Measurements from ENCODE around the gene TMPO.

GRCh38 chr12:98549371-98550110, 34.2 kb downstream of the TMPO start:
- TF ChIP-seq NFIC (IDR thresholded peaks at IDR 0.05; ENCODE audit: borderline replicate concordance), result no peak
- TF ChIP-seq CTCF (IDR thresholded peaks at IDR 0.05), result no peak
- no peak for TF ChIP-seq NRF1 (IDR thresholded peaks at IDR 0.05; ENCODE audit: low read depth, low read length)
- no peak for TF ChIP-seq EZH2phosphoT487 (IDR thresholded peaks at IDR 0.05; ENCODE audit: borderline replicate concordance, low read depth)
- TF ChIP-seq, protein P1, sequence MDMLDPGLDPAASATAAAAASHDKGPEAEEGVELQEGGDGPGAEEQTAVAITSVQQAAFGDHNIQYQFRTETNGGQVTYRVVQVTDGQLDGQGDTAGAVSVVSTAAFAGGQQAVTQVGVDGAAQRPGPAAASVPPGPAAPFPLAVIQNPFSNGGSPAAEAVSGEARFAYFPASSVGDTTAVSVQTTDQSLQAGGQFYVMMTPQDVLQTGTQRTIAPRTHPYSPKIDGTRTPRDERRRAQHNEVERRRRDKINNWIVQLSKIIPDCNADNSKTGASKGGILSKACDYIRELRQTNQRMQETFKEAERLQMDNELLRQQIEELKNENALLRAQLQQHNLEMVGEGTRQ (IDR thresholded peaks at IDR 0.05; ENCODE audit: borderline replicate concordance, low read depth, low read length), result no peak
- TF ChIP-seq RXRA (IDR thresholded peaks at IDR 0.05; ENCODE audit: borderline replicate concordance, low read depth), result no peak
- no peak for TF ChIP-seq TAF1 (IDR thresholded peaks at IDR 0.05; ENCODE audit: borderline replicate concordance, low read depth, low read length)
- TF ChIP-seq ELF1 (IDR thresholded peaks at IDR 0.05), result no peak
- TF ChIP-seq, protein P2, sequence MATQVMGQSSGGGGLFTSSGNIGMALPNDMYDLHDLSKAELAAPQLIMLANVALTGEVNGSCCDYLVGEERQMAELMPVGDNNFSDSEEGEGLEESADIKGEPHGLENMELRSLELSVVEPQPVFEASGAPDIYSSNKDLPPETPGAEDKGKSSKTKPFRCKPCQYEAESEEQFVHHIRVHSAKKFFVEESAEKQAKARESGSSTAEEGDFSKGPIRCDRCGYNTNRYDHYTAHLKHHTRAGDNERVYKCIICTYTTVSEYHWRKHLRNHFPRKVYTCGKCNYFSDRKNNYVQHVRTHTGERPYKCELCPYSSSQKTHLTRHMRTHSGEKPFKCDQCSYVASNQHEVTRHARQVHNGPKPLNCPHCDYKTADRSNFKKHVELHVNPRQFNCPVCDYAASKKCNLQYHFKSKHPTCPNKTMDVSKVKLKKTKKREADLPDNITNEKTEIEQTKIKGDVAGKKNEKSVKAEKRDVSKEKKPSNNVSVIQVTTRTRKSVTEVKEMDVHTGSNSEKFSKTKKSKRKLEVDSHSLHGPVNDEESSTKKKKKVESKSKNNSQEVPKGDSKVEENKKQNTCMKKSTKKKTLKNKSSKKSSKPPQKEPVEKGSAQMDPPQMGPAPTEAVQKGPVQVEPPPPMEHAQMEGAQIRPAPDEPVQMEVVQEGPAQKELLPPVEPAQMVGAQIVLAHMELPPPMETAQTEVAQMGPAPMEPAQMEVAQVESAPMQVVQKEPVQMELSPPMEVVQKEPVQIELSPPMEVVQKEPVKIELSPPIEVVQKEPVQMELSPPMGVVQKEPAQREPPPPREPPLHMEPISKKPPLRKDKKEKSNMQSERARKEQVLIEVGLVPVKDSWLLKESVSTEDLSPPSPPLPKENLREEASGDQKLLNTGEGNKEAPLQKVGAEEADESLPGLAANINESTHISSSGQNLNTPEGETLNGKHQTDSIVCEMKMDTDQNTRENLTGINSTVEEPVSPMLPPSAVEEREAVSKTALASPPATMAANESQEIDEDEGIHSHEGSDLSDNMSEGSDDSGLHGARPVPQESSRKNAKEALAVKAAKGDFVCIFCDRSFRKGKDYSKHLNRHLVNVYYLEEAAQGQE (IDR thresholded peaks at IDR 0.05; ENCODE audit: low read depth, low read length), result no peak
- TF ChIP-seq SMC3 (IDR thresholded peaks at IDR 0.05; ENCODE audit: low read depth, low read length), result no peak
- no peak for TF ChIP-seq FOXM1 (IDR thresholded peaks at IDR 0.05; ENCODE audit: low read depth)
- TF ChIP-seq POLR2AphosphoS5 (IDR thresholded peaks at IDR 0.05; ENCODE audit: low read depth, low read length), result no peak
- no peak for TF ChIP-seq YY1 (IDR thresholded peaks at IDR 0.05; ENCODE audit: low read depth)
